MM.1S (cell line): ENCODE results near the gene ASPHD2.

ENCODE experiments used
- DNase-seq: peaks from one replicate; pipeline ENCODE4 v3.0.0-alpha.2; 2015
- H2AFZ ChIP-seq: fragments of 300-600 bp; sonication (generic); 2 replicates; pipeline ENCODE4 v1.6.0; 2016; ENCODE audit warnings: antibody characterized with exemption, low read length
- H3F3A ChIP-seq: fragments of 300-600 bp; sonication (generic); 2 replicates; pipeline ENCODE4 v1.6.1; 2016; ENCODE audit warnings: mild to moderate bottlenecking, antibody characterized with exemption, low read length, moderate library complexity, mixed read lengths; ENCODE audit not compliant: insufficient read depth
- H3K27ac ChIP-seq: fragments of 300-600 bp; sonication (generic); 2 replicates; pipeline ENCODE4 v1.5.1; 2016; ENCODE audit warnings: mild to moderate bottlenecking, low read length
- H3K27me3 ChIP-seq: fragments of 300-600 bp; sonication (generic); replicated peaks from 2 replicates; pipeline ENCODE4 v1.6.0; 2016; ENCODE audit warnings: low read length; ENCODE audit not compliant: insufficient read depth
- H3K36me3 ChIP-seq: fragments of 300-600 bp; sonication (generic); replicated peaks from 2 replicates; pipeline ENCODE4 v1.6.1; 2016; ENCODE audit warnings: mild to moderate bottlenecking, low read length, mixed read lengths; ENCODE audit not compliant: insufficient read depth
- H3K4me1 ChIP-seq: fragments of 300-600 bp; sonication (generic); 2 replicates; pipeline ENCODE4 v1.6.1; 2016; ENCODE audit warnings: low read length, mixed read lengths
- H3K4me2 ChIP-seq: fragments of 300-600 bp; sonication (generic); 2 replicates; pipeline ENCODE4 v1.6.0; 2016; ENCODE audit warnings: low read depth, low read length
- H3K4me3 ChIP-seq: fragments of 300-600 bp; sonication (generic); 2 replicates; pipeline ENCODE4 v1.5.1; 2016; ENCODE audit warnings: low read length, mixed read lengths
- H3K79me2 ChIP-seq: fragments of 300-600 bp; sonication (generic); 2 replicates; pipeline ENCODE4 v1.6.1; 2016; ENCODE audit warnings: mixed run types, low read length, mixed read lengths
- H3K9ac ChIP-seq: fragments of 300-600 bp; sonication (generic); 2 replicates; pipeline ENCODE4 v1.6.1; 2016; ENCODE audit warnings: low read length, mixed read lengths
- H3K9me2 ChIP-seq: fragments of 300-600 bp; sonication (generic); replicated peaks from 2 replicates; pipeline ENCODE4 v1.6.1; 2016; ENCODE audit warnings: mild to moderate bottlenecking, low read length, mixed read lengths; ENCODE audit not compliant: insufficient read depth
- H3K9me3 ChIP-seq: fragments of 300-600 bp; sonication (generic); replicated peaks from 2 replicates; pipeline ENCODE4 v1.6.1; 2016; ENCODE audit warnings: mild to moderate bottlenecking, low read length, mixed read lengths; ENCODE audit not compliant: insufficient read depth
- H4K20me1 ChIP-seq: fragments of 300-600 bp; sonication (generic); 2 replicates; pipeline ENCODE4 v1.6.1; 2016; ENCODE audit warnings: mild to moderate bottlenecking, low read length, moderate library complexity, mixed read lengths; ENCODE audit not compliant: insufficient read depth
- CTCF ChIP-seq: fragments of 300-600 bp; sonication (generic); IDR thresholded peaks from 2 replicates; pipeline ENCODE4 v1.5.1; 2016; ENCODE audit warnings: antibody characterized with exemption, low read length, mixed read lengths
- EZH2 ChIP-seq: fragments of 300-600 bp; sonication (generic); optimal IDR thresholded peaks from 2 replicates; pipeline ENCODE3; 2017; ENCODE audit warnings: low read depth, mild to moderate bottlenecking, antibody characterized with exemption, low read length, mixed read lengths
- EZH2phosphoT487 ChIP-seq: fragments of 300-600 bp; sonication (generic); IDR thresholded peaks from 2 replicates; pipeline ENCODE4 v1.6.1; 2018; ENCODE audit warnings: antibody characterized with exemption, low read length

Gene ASPHD2

GRCh38 chr22:26428515-26429457 is at the start of gene ASPHD2:
Gene ASPHD2, plus strand, starts transcription at chr22:26429260. Its CDS starts 4,356 bp downstream, at chr22:26433616.
- Histone ChIP-seq H3K4me2 (peak within 1 kb of the TSS; percentile 98), H3K4me1 (peaks cover 42% of the 10 kb centered on the region), H4K20me1 (no peaks in the 10 kb centered on the region), H3K4me3 (peak within 1 kb of the TSS; percentile 73), H3K36me3 (no peaks in the 10 kb centered on the region), H3K9ac (peak within 1 kb of the TSS; percentile 60), H3K9me3 (no peaks in the 10 kb centered on the region), H2AFZ (peak within 1 kb of the TSS; percentile 88), H3K27me3 (no peaks in the 10 kb centered on the region), H3K27ac (peak within 1 kb of the TSS; percentile 77), H3K9me2 (no peaks in the 10 kb centered on the region), H3F3A (peaks cover 31% of the 10 kb centered on the region), H3K79me2 (peaks cover 28% of the 10 kb centered on the region)
- TF ChIP-seq EZH2phosphoT487: no peak
- no peak for TF ChIP-seq EZH2
- TF ChIP-seq CTCF: no peak
- peak; percentile 80 for DNase-seq

GRCh38 chr22:26380072-26380830 is 48.8 kb upstream of the ASPHD2 start:
- Histone ChIP-seq H3K4me3 (no peak overlapping the region), H3K9ac (no peak overlapping the region), H3F3A (no peaks in the 10 kb centered on the region), H3K36me3 (no peaks in the 10 kb centered on the region), H4K20me1 (no peaks in the 10 kb centered on the region), H3K9me3 (no peaks in the 10 kb centered on the region), H3K27ac (no peak overlapping the region), H3K27me3 (0 out of 2 replicates have a peak, but pooled peaks cover 3% of the 10 kb centered on the region), H3K4me2 (no peak overlapping the region), H3K4me1 (no peaks in the 10 kb centered on the region), H2AFZ (no peak overlapping the region), H3K9me2 (no peaks in the 10 kb centered on the region), H3K79me2 (no peaks in the 10 kb centered on the region)
- TF ChIP-seq EZH2phosphoT487 (no peak), EZH2 (no peak), CTCF (no peak)
- no peak for DNase-seq

- Histone ChIP-seq H3K9me3 (no peaks in the 10 kb centered on the region), H3F3A (no peaks in the 10 kb centered on the region), H3K79me2 (no peaks in the 10 kb centered on the region), H3K4me1 (no peaks in the 10 kb centered on the region), H3K4me3 (no peak overlapping the region), H3K27ac (no peak overlapping the region), H3K4me2 (no peak overlapping the region), H3K36me3 (no peaks in the 10 kb centered on the region), H3K9me2 (no peaks in the 10 kb centered on the region), H2AFZ (no peak overlapping the region), H3K9ac (no peak overlapping the region), H3K27me3 (0 out of 2 replicates have a peak, but pooled peaks cover 3% of the 10 kb centered on the region), H4K20me1 (no peaks in the 10 kb centered on the region)
- TF ChIP-seq CTCF (no peak), EZH2 (no peak), EZH2phosphoT487 (no peak)
- DNase-seq: no peak
These were observed 46.3 kb upstream of the ASPHD2 start for GRCh38 chr22:26382782-26383181.
